ENCODE measurements around the gene TLDC2.
"Not testable (repeated sequence)": the region's sequence is repeated elsewhere in the genome, so short reads cannot be mapped to it uniquely, and the experiment has no call there.

Gene TLDC2

GRCh38 chr20:36871640-36872570, 4.0 kb upstream of the TLDC2 start:
- no peak for DNase-seq

GRCh38 chr20:36872852-36873251, 3.1 kb upstream of the TLDC2 start:
- DNase-seq: no peak

DNA sequence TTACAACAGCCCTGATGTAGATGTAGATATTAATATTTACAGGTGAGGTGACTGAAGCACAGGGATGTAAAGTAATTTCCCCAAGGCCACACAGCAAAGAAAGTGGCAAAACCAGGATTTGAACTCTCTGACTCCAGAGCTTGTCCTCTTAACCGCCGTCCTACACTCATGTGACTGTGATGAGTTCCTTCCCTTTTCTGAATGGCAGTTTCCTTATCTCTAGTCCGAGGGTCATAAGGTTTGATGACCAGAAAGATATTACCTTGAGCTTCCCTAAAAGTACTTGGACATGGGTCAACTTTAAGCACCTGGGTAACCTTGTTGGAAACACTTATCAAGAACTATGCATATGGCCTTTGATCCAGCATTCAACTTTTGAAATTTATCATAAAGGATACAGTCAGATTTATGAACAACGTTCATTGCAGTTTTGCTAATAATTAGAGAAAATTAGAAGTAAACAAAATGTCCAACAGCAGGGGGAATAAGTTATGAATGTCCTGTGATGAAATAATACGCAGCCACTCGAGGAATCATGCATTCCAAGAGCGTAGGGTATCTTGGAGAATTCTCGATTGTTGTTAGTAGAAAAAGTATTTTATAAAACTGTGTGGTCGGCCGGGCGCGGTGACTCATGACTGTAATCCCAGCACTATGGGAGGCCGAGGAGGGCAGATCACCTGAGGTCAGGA, 2.3 kb upstream of the TLDC2 start:
- no peak for DNase-seq

GRCh38 chr20:36875093-36875492, 845 bp upstream of the TLDC2 start:
- DNase-seq: not testable (repeated sequence)

GRCh38 chr20:36876473-36876833, 515 bp downstream of the TLDC2 start:
- no peak for DNase-seq

DNA sequence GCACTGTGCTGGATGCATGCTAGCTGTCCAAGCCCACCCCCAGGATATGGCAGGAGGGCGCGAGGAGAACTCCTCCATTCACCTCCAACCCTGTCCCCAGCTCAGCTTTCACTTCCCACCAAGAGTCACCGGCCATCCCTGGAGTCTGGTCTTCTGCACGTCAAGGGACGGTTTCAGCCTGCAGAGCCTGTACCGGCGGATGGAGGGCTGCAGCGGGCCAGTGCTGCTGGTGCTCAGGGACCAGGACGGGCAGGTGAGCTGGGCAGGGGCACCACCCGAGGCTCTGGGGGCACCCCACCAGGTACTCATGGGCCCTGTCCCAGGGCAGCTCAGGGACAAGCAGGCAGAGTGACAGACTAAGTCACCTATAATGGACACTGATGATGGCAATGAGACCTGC, 3.0 kb downstream of the TLDC2 start:
- DNase-seq: no peak

DNA sequence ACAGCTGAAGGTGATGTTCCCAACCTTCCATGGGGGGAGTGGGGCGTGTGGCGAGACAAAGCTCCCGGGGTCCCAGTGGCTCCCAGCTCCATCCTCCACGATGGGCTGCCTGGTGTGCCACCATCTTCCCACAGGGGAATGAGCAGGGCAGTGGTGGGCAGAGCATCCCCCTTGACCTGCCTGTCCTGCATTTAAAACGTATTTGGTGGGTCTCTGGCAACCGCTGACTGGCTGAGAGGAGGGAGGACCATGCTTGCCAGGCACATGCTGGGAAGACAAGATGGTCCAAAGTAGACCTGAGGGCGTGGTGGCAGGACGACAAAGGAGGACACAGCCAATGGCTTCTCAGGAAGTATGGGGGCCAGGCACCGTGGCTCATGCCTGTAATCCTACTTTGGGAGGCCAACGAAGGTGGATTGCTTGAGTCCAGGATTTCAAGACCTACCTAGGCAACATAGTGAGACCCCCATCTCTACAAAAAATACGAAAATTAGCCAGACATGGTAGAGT, 4.9 kb downstream of the TLDC2 start:
- DNase-seq: no peak

DNA sequence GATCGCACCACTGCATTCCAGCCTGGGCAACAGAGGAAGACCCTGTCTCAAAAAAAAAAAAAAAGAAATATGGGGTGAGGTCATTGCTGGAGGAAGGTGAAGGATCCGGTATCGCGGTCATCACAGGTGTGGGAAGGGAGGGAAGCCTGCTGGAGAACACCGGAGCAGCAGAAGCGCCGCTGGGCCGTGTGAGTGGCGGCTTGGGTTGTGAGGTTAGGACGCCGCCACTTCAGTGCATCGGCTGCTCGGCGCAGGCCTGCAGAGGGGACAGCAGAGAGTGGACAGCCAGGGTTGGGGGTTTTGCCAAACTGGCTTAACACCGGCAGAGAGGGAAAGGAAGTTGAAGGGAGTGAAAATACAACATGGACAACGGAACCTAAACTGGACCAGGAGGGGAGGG, 5.4 kb downstream of the TLDC2 start:
- DNase-seq: no peak

DNA sequence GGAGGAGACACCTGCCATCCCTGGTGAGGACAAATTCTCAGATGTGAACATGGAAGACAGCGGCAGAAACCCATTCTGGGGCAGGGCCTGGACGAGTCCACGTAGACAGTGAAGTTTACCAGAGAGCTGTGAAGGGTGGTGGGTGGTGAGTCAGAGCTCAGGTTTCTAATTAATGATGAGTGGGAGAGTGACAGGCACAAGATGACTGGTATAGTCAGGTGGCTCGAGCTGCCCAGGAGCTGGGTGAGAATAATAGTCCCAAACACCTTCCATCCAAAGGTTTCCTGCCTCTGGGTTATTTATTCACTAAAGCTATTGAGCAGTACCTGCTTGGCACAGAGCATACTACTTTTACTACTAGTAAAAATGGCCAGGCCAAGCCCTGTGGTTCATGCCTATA, 6.0 kb downstream of the TLDC2 start:
- DNase-seq: no peak

- no peak for DNase-seq
These were observed 8.1 kb downstream of the TLDC2 start for GRCh38 chr20:36883977-36884535.

DNA sequence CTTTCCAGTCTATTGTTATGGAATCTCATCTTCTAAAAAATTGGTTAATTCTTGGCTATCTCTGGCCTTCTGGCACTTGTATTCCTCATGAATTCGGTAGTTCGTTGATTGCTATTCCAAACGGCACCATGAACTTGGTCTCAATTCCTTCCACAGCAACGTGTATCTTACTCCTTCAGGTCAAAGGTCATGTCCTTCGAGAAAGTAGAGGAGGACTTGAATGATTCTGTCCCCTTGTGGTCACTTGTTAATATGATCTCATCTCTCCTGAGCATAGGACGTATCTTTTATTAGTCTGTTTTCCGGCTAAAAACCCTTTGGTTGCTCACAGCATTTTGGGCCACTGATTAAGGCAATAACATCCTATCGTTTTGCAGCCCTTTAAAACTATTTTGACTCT, 9.4 kb downstream of the TLDC2 start:
- DNase-seq: no peak

DNA sequence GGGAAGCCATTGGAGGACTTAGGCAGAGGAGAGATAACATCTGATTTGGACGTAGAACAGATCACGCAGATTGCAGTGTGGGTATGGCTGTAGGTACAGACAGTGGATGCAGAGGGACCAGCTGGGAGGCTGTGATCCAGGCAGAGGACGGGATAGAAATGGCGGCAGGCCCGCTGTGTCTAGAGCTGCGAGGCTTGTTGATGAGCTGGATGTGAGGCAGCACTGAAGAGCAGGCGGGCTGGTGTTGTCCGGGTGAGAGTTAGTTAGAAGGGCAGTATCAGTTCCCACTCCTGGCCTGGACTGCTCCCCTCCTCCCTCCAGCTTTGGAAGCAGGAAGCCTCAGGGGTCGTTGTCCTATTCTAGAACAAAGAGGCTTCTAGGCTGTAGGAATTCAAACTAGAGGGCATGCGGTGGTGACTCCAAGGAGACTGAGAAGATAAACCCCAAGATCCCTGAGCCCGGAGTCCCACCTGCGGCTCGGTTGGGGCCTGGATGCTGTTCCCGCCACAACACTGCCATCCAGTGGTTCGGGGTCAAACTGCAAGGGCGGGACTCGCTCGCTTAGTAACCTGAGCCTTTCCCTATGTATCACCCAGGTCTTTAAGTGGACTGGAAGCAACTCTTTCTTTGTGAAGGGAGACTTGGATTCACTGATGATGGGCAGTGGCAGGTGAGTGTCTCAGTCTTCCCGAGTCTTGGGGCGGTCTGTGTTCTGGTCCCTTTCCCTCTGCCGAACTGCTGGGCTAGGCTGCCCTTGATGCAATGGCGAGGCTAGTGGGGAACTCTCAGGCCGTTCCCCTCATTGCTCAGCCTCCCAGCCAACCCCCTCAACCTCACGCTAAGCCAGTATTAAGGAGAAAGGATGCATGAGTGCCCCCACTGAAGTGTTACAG, 11.2 kb downstream of the TLDC2 start:
- DNase-seq: peak; percentile 25

- DNase-seq: no peak
These were observed 11.8 kb downstream of the TLDC2 start for GRCh38 chr20:36887752-36888090.

DNA sequence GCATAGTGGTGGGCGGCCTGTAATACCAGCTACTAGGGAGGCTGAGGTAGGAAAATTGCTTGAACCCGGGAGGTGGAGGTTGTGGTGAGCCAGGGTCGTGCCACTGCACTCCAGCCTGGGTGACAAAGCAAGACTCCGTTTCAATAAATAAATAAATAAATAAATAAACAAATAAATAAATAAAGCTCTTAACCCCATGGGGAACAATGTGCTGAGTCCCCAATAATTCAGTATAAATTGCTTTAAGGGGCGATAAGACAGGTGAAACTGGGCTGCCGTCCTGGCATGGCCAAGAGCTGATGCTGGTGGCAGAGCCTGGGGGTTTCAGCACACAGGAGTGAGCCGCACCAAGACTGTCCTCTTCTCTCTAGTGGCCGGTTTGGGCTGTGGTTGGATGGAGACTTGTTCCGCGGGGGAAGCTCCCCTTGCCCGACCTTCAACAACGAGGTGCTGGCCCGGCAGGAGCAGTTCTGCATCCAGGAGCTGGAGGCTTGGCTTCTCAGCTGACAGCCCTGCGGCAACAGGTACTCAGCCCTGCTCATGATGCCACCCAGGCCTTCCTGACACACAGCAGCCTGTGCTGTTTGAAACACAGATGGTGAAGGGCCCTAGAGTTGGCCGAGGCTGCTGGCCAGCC, 13.1 kb downstream of the TLDC2 start:
- DNase-seq: no peak

DNA sequence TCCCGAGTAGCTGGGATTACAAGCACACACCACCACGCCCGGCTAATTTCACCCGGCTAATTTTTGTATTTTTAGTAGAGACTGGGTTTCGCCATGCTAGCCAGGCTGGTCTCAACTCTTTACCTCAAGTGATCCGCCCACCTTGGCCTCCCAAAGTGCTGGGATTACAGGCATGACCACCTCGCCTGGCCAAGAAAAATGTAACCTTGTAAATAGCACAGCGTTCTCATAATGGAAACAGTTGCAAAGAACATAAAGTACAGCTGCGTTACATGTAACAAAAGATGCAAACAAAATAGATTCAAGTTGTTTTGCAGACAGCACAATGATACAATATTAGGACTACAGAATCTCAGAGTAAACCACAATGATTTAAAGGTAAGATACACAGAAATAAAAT, 14.6 kb downstream of the TLDC2 start:
- no peak for DNase-seq

DNA sequence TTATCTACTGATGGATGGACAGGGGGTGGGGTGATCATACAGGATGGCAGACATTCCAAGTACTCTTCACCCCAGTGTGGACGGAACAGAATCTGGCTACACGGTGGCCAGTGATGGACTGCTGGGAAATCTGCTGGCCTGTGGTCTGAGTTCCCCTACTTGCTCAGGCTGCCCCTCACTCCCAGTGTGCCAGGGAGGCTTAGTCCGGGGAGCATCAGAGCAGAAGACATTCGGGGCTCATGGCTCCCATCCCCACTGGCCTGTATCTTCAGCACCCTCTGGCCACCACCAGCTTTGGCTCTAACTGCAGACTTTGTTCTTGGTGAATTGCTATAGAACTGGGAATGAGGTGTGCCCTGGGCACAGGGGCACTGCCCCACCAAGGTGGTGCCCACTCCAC, 15.3 kb downstream of the TLDC2 start:
- DNase-seq: no peak

DNA sequence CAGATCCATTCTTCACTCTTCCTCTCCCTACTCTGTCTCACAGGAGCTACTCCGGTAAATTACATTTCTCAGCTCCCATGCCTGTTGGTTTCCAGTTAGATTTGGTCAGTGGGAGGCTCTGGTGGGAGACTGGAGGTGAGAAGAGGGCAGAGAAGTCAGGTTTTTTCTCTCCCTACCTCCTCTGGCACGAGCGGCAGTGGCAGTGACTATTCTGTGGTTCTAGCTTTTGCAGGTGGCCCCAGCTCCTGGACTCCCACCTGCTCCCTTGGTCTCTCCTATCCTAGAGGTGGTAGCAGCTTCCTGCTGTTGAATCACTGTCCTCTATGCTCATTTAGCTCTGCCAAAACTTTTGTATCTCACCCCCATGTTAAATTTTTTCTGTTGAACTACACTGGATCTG, 17.9 kb downstream of the TLDC2 start:
- no peak for DNase-seq

GRCh38 chr20:36895036-36895435, 19.1 kb downstream of the TLDC2 start:
- DNase-seq: no peak

- DNase-seq: no peak
These were observed 28.8 kb downstream of the TLDC2 start for GRCh38 chr20:36904690-36905089.

GRCh38 chr20:36905566-36905965, 29.6 kb downstream of the TLDC2 start:
- not testable (repeated sequence) for DNase-seq

- DNase-seq: not testable (repeated sequence)
These were observed 30.1 kb downstream of the TLDC2 start for GRCh38 chr20:36906086-36906485.

GRCh38 chr20:36908603-36909002, 32.7 kb downstream of the TLDC2 start:
- no peak for DNase-seq

Measured in amniotic stem cell (primary cell).